Measurements from ENCODE around the gene GEMIN7. TPM values are rescaled to one million over a fixed set of nuclear protein-coding genes. Genes with fewer than 3 reads are reported as not detected.

The GEMIN7 gene
- total and polyA plus RNA-seq, 2 of the 13 experiments (the other 11 are each of a cell fraction or from before 2014, with no cell fraction given), result 24.1 to 30.6 TPM

GRCh38 chr19:45112111-45112827 is 33.2 kb downstream of the GEMIN7 start:
- peaks cover 31% of the 10 kb centered on the region for H3K4me1 ChIP-seq (ENCODE audit: insufficient read depth, low read length)
- 93% methylated on average over 8 of the region's 11 CpGs for WGBS (ENCODE audit: low lambda C conversion rate)
- peaks cover 0 to 11% of the 10 kb centered on the region in 2 experiments; a peak in 1 of 5 replicates for H3K36me3 ChIP-seq (replicated peaks in 1 of 2; ENCODE audit: control insufficient read depth in 1 of 2, insufficient read depth in 2 of 2, low read length in 2 of 2)
- no peak overlapping the region for H2AFZ ChIP-seq (ENCODE audit: low read length)
- no peaks in the 10 kb centered on the region for H3K27me3 ChIP-seq (ENCODE audit: control insufficient read depth in 1 of 2, insufficient read depth in 2 of 2, low read length in 2 of 2)
- no peak overlapping the region for H3K27ac ChIP-seq (ENCODE audit: extremely low read length, insufficient read depth, low read length)
- POLR2A ChIA-PET, result interaction anchor here (1.1 to 1.4 kb wide), 3 partner anchors 12 to 43 kb away, joined by 3 to 5 read pairs (median 3); no protein-coding TSS in a partner anchor
- H3K4me3 ChIP-seq (replicated peaks in 1 of 3; ENCODE audit: insufficient read depth in 1 of 3, low read depth in 2 of 3, low read length in 3 of 3), result no peak overlapping the region
- intact Hi-C loops (cut with micrococcal nuclease; ENCODE audit: unreplicated experiment), result no loop called here
- H3K9me3 ChIP-seq (ENCODE audit: low read length), result no peaks in the 10 kb centered on the region
- H4K20me1 ChIP-seq (ENCODE audit: insufficient read depth, low read length), result peaks cover 19% of the 10 kb centered on the region
- BruUV-seq (replicated peaks), result no TSS peak
- in situ Hi-C loops (cut with HindIII; ENCODE audit: extremely low pct_ligation_motif_present, low pct_unique_long_range_greater_than_20kb), result no loop called here
- TF ChIP-seq CTCF (CRISPR knock-in tag; IDR thresholded peaks at IDR 0.05), result peak; percentile 34
- TF ChIP-seq, protein P1, sequence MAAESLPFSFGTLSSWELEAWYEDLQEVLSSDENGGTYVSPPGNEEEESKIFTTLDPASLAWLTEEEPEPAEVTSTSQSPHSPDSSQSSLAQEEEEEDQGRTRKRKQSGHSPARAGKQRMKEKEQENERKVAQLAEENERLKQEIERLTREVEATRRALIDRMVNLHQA (CRISPR knock-in tag; IDR thresholded peaks at IDR 0.05), result no peak
- FAIRE-seq (no peak), DNase-seq (ENCODE audit: low spot score) (no peak), ATAC-seq (no peak)
- H3K9ac ChIP-seq (ENCODE audit: insufficient read depth, low read depth, low read length), result no peak overlapping the region
- no peak overlapping the region for H3K4me2 ChIP-seq (ENCODE audit: low read depth, low read length)
- CTCF ChIA-PET (ENCODE audit: low intra/inter-chr PET ratio, low total read pairs), result no interaction called here
- H3K79me2 ChIP-seq (ENCODE audit: insufficient read depth, low read length), result peaks cover 89% of the 10 kb centered on the region

- in situ Hi-C loops (cut with HindIII; ENCODE audit: extremely low pct_ligation_motif_present, low pct_unique_long_range_greater_than_20kb), result no loop called here
- peak; percentile 66 for DNase-seq (ENCODE audit: low spot score)
- Histone ChIP-seq H2AFZ (ENCODE audit: low read length) (no peak overlapping the region), H3K4me3 (replicated peaks in 1 of 3; ENCODE audit: insufficient read depth in 1 of 3, low read depth in 2 of 3, low read length in 3 of 3) (peak overlapping the region in 1 of 3 experiments; percentile 27; a peak in 1 of 6 replicates), H3K9me3 (ENCODE audit: low read length) (no peaks in the 10 kb centered on the region), H3K9ac (ENCODE audit: insufficient read depth, low read depth, low read length) (no peak overlapping the region), H3K36me3 (replicated peaks in 1 of 2; ENCODE audit: control insufficient read depth in 1 of 2, insufficient read depth in 2 of 2, low read length in 2 of 2) (peaks cover 0 to 11% of the 10 kb centered on the region in 2 experiments; a peak in 1 of 5 replicates), H3K4me1 (ENCODE audit: insufficient read depth, low read length) (peaks cover 37% of the 10 kb centered on the region), H3K27ac (ENCODE audit: extremely low read length, insufficient read depth, low read length) (peak overlapping the region; percentile 14), H3K27me3 (ENCODE audit: control insufficient read depth in 1 of 2, insufficient read depth in 2 of 2, low read length in 2 of 2) (no peaks in the 10 kb centered on the region), H4K20me1 (ENCODE audit: insufficient read depth, low read length) (peaks cover 19% of the 10 kb centered on the region), H3K79me2 (ENCODE audit: insufficient read depth, low read length) (peaks cover 90% of the 10 kb centered on the region), H3K4me2 (ENCODE audit: low read depth, low read length) (peak overlapping the region; percentile 64)
- BruUV-seq (replicated peaks), result no TSS peak
- ATAC-seq, result peak; percentile 61
- 31% methylated on average over 6 of the region's 9 CpGs for WGBS (ENCODE audit: low lambda C conversion rate)
- CTCF ChIA-PET (ENCODE audit: low intra/inter-chr PET ratio, low total read pairs), result no interaction called here
- POLR2A ChIA-PET, result interaction anchor here (0.9 to 1.4 kb wide), 6 partner anchors 11 to 41 kb away, joined by 3 to 5 read pairs (median 3); no protein-coding TSS in a partner anchor
- intact Hi-C loops (cut with micrococcal nuclease; ENCODE audit: unreplicated experiment), result no loop called here
- peak; percentile 50 for FAIRE-seq
- 0 out of 2 replicates have a peak, but pooled peaks have one; percentile 29 for TF ChIP-seq ZNF230 (CRISPR knock-in tag; IDR thresholded peaks at IDR 0.05)
- TF ChIP-seq GATAD2A (CRISPR knock-in tag; IDR thresholded peaks at IDR 0.05), result 0 out of 2 replicates have a peak, but pooled peaks have one; percentile 12
- TF ChIP-seq PATZ1 (CRISPR knock-in tag; IDR thresholded peaks at IDR 0.05), result peak; percentile 75
- TF ChIP-seq TBX2 (CRISPR knock-in tag; IDR thresholded peaks at IDR 0.05; ENCODE audit: borderline replicate concordance), result peak; percentile 37; the same call in 1 of the 2 replicates
- TF ChIP-seq, protein P2, sequence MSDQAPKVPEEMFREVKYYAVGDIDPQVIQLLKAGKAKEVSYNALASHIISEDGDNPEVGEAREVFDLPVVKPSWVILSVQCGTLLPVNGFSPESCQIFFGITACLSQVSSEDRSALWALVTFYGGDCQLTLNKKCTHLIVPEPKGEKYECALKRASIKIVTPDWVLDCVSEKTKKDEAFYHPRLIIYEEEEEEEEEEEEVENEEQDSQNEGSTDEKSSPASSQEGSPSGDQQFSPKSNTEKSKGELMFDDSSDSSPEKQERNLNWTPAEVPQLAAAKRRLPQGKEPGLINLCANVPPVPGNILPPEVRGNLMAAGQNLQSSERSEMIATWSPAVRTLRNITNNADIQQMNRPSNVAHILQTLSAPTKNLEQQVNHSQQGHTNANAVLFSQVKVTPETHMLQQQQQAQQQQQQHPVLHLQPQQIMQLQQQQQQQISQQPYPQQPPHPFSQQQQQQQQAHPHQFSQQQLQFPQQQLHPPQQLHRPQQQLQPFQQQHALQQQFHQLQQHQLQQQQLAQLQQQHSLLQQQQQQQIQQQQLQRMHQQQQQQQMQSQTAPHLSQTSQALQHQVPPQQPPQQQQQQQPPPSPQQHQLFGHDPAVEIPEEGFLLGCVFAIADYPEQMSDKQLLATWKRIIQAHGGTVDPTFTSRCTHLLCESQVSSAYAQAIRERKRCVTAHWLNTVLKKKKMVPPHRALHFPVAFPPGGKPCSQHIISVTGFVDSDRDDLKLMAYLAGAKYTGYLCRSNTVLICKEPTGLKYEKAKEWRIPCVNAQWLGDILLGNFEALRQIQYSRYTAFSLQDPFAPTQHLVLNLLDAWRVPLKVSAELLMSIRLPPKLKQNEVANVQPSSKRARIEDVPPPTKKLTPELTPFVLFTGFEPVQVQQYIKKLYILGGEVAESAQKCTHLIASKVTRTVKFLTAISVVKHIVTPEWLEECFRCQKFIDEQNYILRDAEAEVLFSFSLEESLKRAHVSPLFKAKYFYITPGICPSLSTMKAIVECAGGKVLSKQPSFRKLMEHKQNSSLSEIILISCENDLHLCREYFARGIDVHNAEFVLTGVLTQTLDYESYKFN (CRISPR knock-in tag; conservative IDR thresholded peaks at IDR 0.05), result peak; percentile 44; the same call in 1 of the 2 replicates
- peak; percentile 56 for TF ChIP-seq SP5 (CRISPR knock-in tag; IDR thresholded peaks at IDR 0.05; ENCODE audit: borderline replicate concordance, low read depth)
- TF ChIP-seq KDM1A (CRISPR knock-in tag; IDR thresholded peaks at IDR 0.05), result no peak
Measured at GRCh38 chr19:45113628-45114027, 34.6 kb downstream of the GEMIN7 start.
